COR-L47 (cell line): Measurements from ENCODE around the gene MISP3.
A peak's percentile ranks its signal among the peaks of the same experiment; 100 is the strongest.
"Not testable (repeated sequence)": the region's sequence is repeated elsewhere in the genome, so short reads cannot be mapped to it uniquely, and the experiment has no call there.

Experiments
- DNase-seq: peaks from one replicate; lab custom pipeline; 2025; lab: John Stamatoyannopoulos, UW

MISP3 gene

DNA sequence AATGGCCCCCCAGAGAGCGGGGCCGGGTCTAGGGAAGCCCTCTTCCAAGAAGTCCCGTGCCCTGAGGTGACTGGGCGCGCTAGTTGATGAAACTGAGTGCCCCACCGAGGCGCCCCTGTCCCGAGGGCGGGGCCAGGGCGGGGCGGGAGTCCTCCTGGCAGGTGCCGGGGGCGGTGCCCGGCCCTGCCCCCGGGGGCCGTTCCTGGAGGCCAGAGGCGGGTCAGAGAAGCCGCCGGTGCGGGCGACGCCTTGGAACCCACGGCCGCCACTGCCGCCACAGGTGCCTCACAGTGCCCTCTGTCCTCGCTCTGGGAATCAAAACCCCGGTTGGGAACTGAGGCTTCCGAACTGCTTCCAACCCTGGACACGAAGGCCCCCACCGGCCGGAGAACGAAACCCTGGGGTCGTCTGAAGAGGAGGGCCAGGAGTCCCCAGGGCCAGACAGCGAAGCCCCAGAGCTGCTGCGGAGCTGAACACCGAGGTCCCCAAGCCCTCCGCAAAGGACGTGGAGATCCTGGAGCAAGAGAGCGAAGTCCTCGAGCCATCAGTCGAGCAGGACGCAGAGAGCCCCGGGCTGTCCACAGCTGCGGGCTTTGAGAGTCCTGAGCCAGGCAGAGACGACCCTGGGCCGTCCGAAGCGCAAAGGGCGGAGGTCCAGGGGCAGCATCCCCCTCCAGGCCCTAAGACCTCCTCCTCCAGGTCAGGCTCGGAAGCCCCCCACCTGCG is at the start of gene MISP3:
TSS of gene MISP3 (plus strand) at position 252 of the 726 bp plus-strand sequence. CDS start 524 bp downstream, outside the sequence.
- DNase-seq: peak; percentile 24

DNA sequence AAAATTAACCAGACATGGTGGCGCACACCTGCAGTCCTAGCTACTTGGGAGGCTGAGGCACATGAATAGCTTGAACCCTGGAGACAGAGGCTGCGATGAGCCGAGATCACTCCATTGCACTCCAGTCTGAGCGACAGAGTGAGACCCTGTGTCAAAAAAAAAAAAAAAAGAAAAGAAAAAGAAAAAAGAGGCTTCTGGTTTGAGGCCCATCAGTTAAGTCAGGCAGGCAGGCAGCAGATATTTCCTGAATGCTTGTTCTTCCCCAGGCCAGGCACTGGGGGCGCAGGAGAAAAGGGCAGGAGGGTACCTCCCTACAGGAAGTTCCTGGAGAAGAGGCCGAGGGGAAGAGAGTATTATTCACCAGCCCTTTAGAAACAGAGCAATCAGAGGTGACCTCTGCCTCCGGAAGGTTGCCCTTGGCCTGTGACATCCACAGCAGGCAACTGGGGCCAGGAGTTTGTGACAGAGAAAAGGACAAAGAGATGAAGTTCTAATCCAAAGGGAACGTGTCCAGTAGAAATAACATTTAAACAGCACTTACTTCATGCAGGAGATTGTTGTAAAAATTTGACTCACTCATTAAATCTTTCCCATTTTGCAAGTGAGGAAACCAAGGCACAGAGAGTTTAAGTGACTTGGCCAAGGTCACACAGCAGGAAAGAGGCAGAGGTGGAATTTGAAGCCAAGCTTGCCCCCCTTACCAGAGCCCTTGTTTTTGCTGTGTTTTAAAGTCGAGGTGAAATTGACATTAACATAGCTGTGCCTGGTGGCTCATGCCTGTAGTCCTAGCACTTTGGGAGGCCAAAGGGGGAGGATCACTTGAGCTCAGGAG is 49.0 kb upstream of the MISP3 start:
- DNase-seq: no peak

DNA sequence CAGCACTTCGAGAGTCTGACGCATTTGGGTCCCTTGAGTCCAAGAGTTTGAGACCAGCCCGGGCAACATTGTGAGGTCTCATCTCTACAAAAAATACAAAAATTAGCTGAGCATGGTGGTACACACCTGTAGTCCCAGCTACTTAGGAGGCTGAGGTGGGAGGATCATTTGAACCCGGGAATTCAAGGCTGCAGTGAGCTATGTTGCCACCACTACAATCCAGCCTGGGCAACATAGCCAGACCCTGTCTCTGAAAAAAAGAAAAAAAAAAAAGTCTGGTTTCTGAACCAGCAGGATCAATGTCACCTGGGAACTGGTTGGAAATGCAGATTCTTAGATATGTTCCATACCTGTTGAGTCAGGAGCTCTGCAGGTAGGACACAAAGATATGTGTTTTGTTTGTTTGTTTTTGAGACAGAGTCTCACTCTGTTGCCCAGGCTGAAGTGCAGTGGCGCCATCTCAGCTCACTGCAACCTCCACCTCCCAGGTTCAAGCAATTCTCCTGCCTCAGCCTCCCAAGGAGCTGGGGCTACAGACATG is 45.9 kb upstream of the MISP3 start:
- not testable (repeated sequence) for DNase-seq

DNA sequence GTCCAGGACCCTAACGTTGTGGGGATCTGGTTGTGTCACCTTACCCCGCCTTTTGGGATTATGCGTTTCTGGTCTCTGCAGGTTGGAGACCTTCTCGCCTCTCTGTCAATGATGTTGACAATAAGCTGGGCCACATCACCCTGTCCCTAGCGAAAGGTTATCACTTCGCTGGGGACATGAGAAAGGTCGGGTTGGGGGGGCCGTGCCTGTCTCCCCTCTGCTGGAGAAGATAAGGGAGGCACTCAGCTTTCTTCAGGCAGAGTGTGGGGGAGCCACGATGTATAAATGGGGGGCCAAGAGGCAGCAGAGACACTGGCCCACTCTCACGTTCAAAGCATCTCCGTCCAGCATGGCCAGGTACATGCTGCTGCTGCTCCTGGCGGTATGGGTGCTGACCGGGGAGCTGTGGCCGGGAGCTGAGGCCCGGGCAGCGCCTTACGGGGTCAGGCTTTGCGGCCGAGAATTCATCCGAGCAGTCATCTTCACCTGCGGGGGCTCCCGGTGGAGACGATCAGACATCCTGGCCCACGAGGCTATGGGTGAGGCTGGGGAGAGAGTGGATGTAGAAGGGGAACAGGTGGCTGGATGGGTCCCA is 44.6 kb upstream of the MISP3 start, which contains the start of gene RLN3:
TSS of gene RLN3 (plus strand) at position 293 of the 595 bp plus-strand sequence. CDS start at position 350, 57 bp downstream.
- DNase-seq: no peak

DNA sequence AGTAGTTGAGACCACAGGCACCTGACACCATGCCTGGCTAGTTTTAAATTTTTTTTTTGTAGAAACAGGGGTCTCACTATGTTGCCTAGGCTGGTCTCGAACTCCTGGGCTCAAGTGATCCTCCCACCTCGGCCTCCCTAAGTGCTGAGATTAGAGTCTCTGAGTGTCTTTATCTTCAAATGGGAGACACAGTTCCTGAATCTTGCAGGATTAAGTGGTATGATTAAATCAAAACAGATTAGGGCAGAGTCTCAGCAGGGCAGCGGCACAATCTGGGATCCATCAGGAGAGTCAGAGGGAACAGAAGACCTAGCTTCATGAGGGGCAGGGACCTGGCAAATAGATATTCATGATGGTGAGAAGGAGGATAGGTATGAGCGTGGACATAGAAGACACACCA is 43.7 kb upstream of the MISP3 start:
- no peak for DNase-seq

DNA sequence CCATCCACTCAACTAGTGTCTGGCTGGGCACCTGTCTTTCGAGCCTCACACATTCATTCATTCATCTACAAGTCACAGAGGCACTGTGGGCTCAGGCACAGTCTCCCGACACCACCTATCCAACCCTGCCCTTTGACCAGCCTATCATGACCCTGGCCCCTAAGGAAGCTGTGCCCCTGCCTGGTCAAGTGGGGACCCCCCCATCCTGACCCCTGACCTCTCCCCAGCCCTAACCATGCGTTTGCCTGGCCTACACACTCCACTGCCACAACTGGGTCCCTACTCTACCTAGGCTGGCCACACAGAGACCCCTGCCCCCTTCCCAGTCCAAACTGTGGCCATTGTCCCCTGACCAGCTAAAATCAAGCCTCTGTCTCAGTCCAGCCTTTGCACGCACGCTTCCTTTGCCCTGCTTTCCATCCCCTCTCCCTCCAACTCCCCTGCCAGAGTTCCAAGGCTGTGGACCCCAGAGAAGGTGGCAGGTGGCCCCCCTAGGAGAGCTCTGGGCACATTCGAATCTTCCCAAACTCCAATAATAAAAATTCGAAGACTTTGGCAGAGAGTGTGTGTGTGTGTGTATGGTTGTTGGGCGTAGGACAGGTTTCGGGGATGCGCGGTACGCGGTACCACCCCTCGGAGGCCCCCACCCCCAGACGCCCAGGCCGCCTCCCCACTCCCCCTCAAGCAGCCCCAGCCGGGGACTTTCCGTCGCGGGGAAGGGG is 41.4 kb upstream of the MISP3 start:
- DNase-seq: no peak

DNA sequence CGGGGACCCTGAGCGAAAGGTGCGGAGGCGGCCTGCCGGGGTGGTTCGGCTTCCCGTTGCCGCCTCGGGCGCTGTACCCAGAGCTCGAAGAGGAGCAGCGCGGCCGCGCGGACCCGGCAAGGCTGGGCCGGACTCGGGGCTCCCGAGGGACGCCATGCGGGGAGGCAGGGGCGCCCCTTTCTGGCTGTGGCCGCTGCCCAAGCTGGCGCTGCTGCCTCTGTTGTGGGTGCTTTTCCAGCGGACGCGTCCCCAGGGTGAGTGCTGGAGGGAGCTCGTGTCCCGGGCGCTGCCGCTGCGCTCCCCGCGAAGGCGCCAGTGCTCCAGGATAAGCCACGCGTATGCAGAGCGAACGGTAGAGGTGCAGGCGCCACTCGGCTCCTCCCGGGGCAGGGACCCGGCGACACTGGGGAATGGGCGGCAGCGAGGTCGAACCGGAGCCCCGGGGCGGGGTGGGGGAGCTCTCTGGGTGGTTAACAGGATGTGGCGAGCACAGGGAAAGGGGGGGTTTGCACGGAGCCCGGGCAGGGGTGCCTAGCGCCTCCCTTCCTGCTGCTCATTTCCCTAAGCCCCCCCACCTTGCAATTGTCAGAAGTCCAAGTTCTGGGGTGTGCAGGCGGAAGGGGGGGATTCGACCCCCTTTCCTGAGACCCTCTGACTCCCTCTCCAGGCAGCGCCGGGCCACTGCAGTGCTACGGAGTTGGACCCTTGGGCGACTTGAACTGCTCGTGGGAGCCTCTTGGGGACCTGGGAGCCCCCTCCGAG is 40.7 kb upstream of the MISP3 start, which contains the start of gene IL27RA:
TSS of gene IL27RA (plus strand) at position 44 of the 762 bp plus-strand sequence. CDS start at position 155, 111 bp downstream.
- peak; percentile 54 for DNase-seq

DNA sequence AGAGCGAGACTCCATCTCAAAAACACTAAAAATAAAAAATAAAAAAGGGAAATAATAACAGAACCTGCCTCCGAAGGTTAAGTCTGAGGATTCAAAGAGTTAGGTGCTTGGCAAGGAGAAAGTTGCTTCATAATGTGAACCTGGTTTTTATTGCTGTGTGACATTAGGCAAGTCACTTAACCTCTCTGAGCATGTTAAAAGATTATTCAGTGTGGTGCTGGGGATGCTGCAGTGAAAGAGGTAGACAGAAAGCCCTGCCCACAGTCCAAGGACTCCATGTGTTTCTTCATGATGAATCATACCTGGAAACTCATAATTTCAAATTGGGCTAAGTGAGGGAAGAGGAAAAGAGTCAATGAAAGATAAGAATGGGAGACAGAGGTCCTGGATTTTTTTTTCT is 38.6 kb upstream of the MISP3 start:
- no peak for DNase-seq

DNA sequence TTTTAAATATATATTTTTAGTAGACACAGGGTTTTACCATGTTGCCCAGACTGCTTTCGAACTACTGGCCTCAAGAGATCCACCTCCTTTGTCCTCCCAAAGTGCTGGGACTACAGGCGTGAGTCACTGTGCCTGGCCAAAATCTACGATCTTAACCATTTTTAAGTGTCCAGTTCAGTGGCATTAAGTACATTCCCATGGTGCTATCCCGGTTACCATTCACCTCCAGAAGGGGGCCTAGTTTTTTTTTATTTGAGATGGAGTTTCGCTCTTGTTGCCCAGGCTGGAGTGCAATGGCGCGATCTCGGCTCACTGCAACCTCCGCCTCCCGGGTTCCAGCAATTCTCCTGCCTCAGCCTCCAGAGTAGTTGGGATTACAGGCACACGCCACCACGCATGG is 37.4 kb upstream of the MISP3 start:
- not testable (repeated sequence) for DNase-seq

DNA sequence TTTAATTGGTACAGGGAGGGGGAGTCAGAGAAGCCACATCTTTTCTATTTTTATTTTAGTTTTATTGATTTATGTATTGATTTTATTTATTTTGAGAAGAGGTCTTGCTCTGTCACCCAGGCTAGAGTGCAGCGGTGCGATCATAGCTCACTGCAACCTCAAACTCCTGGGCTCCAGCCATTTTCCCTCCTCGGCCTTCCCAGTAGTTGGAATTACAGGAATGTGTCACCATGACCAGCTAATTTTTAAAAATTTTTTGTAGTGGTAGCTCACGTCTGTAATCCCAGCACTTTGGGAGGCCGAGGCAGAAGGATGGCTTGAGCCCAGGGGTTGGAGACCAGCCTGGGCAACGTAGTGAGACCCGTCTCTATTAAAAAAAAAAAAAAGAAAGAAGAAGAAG is 36.9 kb upstream of the MISP3 start:
- no peak for DNase-seq

DNA sequence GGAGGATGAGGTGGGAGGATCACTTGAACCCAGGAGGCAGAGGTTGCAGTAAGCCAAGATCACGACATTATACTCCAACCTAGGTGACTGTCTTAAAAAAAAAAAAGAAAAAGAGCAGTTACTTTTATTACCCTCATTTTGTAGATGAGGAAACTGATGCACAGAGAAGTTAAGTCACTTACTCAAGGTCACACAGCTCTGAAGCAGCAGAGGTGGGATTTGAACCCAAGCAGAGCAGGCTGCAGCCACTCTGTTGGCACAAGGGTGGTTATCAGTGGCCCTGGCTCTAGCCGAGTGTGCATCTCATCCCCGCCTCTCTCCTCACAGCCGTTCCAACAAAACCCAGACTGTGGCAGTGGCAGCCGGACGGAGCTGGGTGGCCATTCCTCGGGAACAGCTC is 33.4 kb upstream of the MISP3 start:
- no peak for DNase-seq

DNA sequence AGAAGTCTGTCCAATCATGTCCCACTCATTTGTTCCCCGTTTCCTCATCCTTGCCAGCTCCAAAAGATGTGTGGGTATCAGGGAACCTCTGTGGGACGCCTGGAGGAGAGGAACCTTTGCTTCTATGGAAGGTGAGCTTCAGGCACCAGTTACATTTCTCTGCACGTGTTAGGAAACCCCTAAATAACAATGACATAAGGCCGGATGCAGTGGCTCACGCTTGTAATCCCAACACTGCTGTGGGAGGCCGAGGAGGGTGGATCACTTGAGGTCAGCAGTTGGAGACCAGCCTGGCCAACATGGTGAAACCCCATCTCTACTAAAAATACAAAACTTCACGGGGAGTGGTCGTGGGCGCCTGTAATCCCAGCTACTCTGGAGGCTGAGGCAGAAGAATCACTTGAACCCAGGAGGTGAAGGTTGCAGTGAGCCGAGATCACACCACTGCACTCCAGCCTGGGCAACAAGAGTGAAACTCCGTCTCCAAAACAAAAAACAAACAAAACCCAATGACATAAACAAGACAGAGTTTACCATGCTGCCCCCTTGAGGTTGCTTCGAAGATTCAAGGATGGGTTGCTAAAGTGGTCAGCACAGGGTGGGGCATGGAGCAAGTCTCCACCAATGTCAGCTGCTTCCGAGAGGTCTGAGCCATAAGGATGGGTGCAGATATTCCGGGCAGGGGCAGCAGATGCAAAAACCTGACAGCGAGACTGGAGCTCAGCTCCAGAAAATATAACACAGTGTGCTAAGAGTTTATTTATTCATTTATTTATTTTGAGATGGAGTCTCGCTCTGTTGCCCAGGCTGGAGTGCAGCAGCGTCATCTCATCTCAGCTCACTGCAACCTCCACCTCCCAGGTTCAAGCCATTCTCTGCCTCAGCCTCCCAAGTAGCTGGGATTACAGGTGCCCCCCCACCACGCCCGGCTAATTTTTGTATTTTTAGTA is 29.7 kb upstream of the MISP3 start:
- peak; percentile 39 for DNase-seq

DNA sequence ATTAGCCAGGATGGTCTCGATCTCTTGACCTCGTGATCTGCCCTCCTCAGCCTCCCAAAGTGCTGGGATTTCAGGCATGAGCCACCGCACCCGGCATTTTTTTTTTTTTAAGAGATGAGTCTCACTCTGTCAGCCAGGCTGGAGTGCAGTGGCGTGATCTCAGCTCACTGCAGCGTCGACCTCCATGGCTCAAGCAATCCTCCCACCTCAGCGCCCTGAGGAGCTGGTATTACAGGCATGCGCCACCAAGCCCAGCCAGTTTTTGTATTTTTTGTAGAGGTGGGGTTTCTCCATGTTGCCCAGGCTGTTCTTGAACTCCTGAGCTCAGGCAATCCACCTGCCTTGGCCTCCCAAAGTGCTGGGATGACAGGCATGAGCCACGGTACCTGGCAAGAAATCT is 24.7 kb upstream of the MISP3 start:
- DNase-seq: not testable (repeated sequence)

DNA sequence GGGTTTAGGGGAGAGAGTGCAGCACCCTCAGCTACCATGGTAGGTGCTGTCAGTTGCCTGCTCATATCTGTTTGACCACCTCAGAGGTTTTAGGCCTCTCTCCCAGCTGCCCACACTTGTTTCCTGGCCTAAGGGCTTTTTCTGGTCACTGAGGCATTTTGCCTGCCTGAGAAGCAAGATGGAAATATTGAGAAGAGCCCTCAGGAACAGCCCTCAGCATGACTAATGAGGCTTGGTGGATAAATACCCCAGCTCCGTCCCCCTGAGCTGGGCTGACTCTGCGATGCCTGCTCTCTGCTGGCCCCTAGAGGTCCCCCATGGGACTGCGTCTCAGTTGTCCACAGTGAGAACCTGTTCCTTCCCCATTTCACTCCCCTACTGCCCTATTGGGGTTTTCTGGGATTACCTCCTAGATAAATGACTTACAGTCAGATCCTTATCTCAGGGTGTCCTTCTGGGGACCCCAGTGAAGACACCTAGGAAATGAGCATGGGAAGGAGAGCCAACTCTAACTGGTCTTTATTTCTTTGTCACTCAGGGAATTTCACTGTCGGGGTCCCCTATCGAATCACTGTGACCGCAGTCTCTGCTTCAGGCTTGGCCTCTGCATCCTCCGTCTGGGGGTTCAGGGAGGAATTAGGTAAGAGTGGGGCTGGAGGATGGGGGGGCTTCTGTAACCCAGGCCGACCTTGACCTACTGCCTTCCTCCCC is 24.0 kb upstream of the MISP3 start:
- DNase-seq: peak; percentile 17

DNA sequence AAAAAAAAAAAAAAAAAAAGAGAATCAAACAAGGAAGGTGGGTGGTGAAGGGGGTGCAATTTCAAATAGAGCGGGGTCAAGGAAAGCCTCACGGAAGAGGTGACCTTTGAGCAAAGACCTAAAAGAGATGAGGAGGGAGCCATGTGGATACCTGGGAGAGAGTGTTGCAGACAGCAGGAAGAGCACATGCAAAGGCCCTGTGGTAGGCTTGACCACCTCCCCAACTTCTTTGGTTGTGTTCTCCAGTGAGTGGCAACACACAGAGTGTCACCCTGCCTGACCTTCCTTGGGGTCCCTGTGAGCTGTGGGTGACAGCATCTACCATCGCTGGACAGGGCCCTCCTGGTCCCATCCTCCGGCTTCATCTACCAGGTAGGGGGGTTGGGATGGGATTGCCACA is 22.1 kb upstream of the MISP3 start:
- no peak for DNase-seq

DNA sequence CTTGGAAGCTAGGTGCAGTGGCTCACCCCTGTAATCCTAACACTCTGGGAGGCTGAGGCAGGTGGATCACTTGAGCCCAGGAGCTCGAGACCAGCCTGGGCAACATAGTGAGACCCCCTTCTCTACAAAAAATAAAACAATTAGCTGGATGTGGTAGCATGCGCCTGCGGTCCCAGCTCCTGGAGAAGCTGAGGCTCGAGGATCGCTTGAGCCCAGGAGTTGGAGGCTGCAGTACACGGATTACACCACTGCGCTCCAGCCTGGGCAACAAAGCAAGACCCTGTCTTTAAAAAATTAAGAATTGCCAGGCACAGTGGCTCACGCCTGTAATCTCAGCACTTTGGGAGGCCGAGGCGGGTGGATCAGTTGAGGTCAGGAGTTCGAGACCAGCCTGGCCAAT is 21.6 kb upstream of the MISP3 start:
- DNase-seq: not testable (repeated sequence)

DNA sequence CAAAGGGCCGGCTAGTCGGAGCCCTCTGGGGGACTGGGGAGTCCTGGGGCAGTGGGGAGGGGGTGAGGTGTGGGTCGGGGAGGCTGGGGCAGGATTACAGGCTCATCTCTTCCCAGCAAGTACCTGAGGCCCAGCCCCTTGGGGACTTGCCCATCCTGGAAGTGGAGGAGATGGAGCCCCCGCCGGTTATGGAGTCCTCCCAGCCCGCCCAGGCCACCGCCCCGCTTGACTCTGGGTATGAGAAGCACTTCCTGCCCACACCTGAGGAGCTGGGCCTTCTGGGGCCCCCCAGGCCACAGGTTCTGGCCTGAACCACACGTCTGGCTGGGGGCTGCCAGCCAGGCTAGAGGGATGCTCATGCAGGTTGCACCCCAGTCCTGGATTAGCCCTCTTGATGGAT is 20.6 kb upstream of the MISP3 start:
- DNase-seq: no peak

DNA sequence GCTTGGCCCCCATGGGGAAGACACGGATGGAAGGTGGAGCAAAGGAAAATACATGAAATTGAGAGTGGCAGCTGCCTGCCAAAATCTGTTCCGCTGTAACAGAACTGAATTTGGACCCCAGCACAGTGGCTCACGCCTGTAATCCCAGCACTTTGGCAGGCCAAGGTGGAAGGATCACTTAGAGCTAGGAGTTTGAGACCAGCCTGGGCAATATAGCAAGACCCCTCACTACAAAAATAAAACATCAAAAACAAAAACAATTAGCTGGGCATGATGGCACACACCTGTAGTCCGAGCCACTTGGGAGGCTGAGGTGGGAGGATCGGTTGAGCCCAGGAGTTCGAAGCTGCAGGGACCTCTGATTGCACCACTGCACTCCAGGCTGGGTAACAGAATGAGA is 20.1 kb upstream of the MISP3 start:
- DNase-seq: no peak

DNA sequence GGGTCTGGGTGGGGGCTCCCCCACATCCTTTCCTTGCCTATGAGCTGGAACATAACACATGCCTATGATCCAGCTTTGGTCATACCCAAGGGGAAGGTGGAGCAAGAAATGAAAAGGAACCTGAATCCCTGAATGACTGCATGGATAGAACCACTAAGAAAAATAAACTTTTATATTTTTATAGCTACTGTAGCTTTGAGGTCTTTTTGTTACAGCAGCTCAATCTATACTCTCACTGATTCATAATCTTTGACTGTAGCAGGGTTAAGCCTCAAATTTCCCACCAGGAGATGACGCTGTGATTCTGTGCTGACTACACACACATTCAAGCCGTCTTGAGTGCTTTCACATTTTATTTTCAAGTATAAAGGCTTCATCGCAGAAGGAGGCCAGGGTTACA is 19.6 kb upstream of the MISP3 start:
- no peak for DNase-seq
